A673 (cell line): ENCODE data around the gene SLC6A12. TPM values are rescaled to one million over a fixed set of nuclear protein-coding genes. Genes with fewer than 3 reads are reported as not detected.
"Not testable (repeated sequence)": the region's sequence is repeated elsewhere in the genome, so short reads cannot be mapped to it uniquely, and the experiment has no call there.

ENCODE experiments used
- BruUV-seq: library from RNA; stranded (reverse); fragments of 400-500 nt; replicated peaks from 2 replicates; lab custom pipeline; 2021; lab: Mats Ljungman, UMichigan
- CTCF ChIA-PET: fragments of 300-600 bp; sonication (Branson Sonifier 250); formaldehyde crosslinking; loops from one replicate; lab custom pipeline; 2022; ENCODE audit warnings: antibody characterized with exemption; lab: Charles Lee
- POLR2A ChIA-PET: fragments of 300-600 bp; sonication (Branson Sonifier 250); formaldehyde crosslinking; loops from one replicate; lab custom pipeline; 2022; ENCODE audit warnings: antibody characterized with exemption; ENCODE audit not compliant: low non-redundant PET; lab: Charles Lee
- DNase-seq: peaks from one replicate; pipeline ENCODE4 v3.0.0-alpha.2; 2015; ENCODE audit warnings: low spot score
- H3K27ac ChIP-seq: fragments of 200-600 bp; sonication (generic); 2 replicates; pipeline ENCODE4 v1.5.1; 2016; ENCODE audit warnings: mixed run types, low read depth, mild to moderate bottlenecking, mixed read lengths, antibody characterized with exemption, low read length; ENCODE audit not compliant: poor library complexity, severe bottlenecking
- H3K27me3 ChIP-seq: fragments of 200-600 bp; sonication (generic); replicated peaks from 2 replicates; pipeline ENCODE4 v1.6.1; 2017; ENCODE audit warnings: mixed run types, low read depth, mild to moderate bottlenecking, mixed read lengths, antibody characterized with exemption, low read length; ENCODE audit not compliant: insufficient read depth, poor library complexity
- H3K36me3 ChIP-seq: fragments of 200-600 bp; sonication (generic); 2 replicates; pipeline ENCODE4 v1.6.1; 2016; ENCODE audit warnings: mixed run types, mild to moderate bottlenecking, mixed read lengths, antibody characterized with exemption, low read length; ENCODE audit not compliant: insufficient read depth, poor library complexity, severe bottlenecking
- H3K4me1 ChIP-seq: fragments of 200-600 bp; sonication (generic); 2 replicates; pipeline ENCODE4 v1.6.1; 2017; ENCODE audit warnings: mixed run types, mild to moderate bottlenecking, mixed read lengths, antibody characterized with exemption, low read length; ENCODE audit not compliant: insufficient read depth, poor library complexity, severe bottlenecking
- H3K4me3 ChIP-seq: fragments of 200-600 bp; sonication (generic); 2 replicates; pipeline ENCODE4 v1.5.1; 2016; ENCODE audit warnings: low read depth, mixed run types, mild to moderate bottlenecking, mixed read lengths, low read length; ENCODE audit not compliant: poor library complexity, severe bottlenecking
- H3K9me3 ChIP-seq: fragments of 200-600 bp; sonication (generic); 2 replicates; pipeline ENCODE4 v1.6.1; 2016; ENCODE audit warnings: mixed run types, low read depth, mild to moderate bottlenecking, mixed read lengths, antibody characterized with exemption, low read length; ENCODE audit not compliant: poor library complexity, severe bottlenecking
- EZH2 ChIP-seq: fragments of 200-600 bp; sonication (generic); IDR thresholded peaks from 2 replicates; pipeline ENCODE4 v1.6.1; 2017; ENCODE audit warnings: borderline replicate concordance, low read depth, mild to moderate bottlenecking, mixed read lengths, antibody characterized with exemption, low read length; ENCODE audit not compliant: poor library complexity, severe bottlenecking
- intact Hi-C: fragments of 100-400 bp; cut with micrococcal nuclease; formaldehyde crosslinking; loops from one replicate; pipeline ENCODE4 v1.10.0; 2022; ENCODE audit not compliant: unreplicated experiment
- total RNA-seq: library from RNA; stranded (reverse); gene quantifications from 2 replicates; pipeline ENCODE4 v1.2.3, GENCODE V29; 2021
- TF ChIP-seq, protein P1 (sequence below): fragments of 300-800, 200-600 bp; sonication (generic); conservative IDR thresholded peaks from 2 replicates; pipeline ENCODE4 v1.5.1; 2017; ENCODE audit warnings: low read depth, mild to moderate bottlenecking, antibody characterized with exemption, low read length, moderate library complexity, mixed read lengths

The SLC6A12 gene
- total RNA-seq, 1 experiment from 2014 or later = not detected

DNA sequence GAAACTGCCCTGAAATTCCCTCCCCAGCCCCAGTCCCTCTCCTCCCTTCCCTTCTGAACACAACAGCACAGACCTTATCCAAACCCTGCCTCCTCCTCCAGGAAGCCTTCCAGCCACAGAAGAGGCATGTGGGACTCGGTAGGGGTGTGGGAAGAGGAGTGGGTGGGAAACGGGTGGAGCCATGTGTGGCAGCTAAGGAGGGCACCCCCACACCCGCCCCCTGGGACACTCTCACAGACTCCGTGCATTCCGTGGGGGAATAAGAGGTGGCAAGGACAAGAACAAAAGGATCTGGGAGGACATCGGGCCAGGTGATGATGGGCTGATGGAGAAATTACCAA is 24.4 kb downstream of the SLC6A12 start:
- Histone ChIP-seq H3K27me3 (no peaks in the 10 kb centered on the region), H3K27ac (no peak overlapping the region), H3K4me1 (no peaks in the 10 kb centered on the region), H3K4me3 (no peak overlapping the region), H3K9me3 (no peaks in the 10 kb centered on the region), H3K36me3 (no peaks in the 10 kb centered on the region)
- TF ChIP-seq, protein P1, sequence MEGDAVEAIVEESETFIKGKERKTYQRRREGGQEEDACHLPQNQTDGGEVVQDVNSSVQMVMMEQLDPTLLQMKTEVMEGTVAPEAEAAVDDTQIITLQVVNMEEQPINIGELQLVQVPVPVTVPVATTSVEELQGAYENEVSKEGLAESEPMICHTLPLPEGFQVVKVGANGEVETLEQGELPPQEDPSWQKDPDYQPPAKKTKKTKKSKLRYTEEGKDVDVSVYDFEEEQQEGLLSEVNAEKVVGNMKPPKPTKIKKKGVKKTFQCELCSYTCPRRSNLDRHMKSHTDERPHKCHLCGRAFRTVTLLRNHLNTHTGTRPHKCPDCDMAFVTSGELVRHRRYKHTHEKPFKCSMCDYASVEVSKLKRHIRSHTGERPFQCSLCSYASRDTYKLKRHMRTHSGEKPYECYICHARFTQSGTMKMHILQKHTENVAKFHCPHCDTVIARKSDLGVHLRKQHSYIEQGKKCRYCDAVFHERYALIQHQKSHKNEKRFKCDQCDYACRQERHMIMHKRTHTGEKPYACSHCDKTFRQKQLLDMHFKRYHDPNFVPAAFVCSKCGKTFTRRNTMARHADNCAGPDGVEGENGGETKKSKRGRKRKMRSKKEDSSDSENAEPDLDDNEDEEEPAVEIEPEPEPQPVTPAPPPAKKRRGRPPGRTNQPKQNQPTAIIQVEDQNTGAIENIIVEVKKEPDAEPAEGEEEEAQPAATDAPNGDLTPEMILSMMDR = no peak
- no peak for TF ChIP-seq EZH2
- intact Hi-C loops = no loop called here
- no TSS peak for BruUV-seq
- ChIA-PET POLR2A (no interaction called here), CTCF (no interaction called here)
- no peak for DNase-seq

DNA sequence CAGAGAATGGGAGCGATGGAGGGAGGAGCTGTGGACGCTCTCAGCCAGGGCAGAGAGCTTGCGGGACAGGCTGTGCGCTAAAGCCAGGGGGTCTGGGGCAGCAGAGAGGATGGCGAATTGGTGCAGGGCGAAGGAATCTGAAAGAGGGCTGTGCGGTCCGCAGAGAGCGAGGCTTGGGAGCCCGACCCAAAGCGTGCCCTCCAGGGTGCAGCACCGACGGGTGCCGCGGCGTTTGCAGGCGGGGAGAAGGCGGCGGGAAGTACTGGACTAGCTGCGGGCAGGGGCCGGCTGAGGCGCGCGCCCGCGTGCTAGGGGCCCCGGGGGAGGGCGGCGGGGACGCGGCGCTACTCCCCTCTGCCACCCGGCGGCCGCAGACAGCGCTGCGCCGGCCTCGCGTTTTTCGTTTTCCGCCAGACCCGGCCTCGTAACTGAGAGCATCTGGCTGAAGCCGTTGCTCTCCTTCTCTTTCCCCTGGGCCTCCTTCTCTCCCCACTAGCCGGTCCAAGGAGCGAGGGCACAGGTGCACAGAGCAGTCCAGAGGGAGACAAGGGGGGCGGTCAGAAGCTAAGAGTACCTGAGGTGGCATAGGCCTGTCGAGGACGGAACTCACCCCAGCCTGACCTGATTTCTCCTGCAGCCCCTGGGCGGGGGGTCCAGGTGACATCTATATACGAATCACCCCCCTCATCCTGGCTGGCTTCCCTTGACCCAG is 24.9 kb downstream of the SLC6A12 start:
- Histone ChIP-seq H3K36me3 (no peaks in the 10 kb centered on the region), H3K4me3 (peak overlapping the region; percentile 44), H3K4me1 (no peaks in the 10 kb centered on the region), H3K9me3 (no peaks in the 10 kb centered on the region), H3K27me3 (no peaks in the 10 kb centered on the region), H3K27ac (no peak overlapping the region)
- ChIA-PET CTCF (interaction anchor here (0.7 kb wide), 1 partner anchor 367 kb away, joined by 5 read pairs; no protein-coding TSS in a partner anchor), POLR2A (no interaction called here)
- intact Hi-C loops = no loop called here
- BruUV-seq = no TSS peak
- no peak for TF ChIP-seq EZH2
- TF ChIP-seq, protein P1 = peak; percentile 62
- peak; percentile 69 for DNase-seq

DNA sequence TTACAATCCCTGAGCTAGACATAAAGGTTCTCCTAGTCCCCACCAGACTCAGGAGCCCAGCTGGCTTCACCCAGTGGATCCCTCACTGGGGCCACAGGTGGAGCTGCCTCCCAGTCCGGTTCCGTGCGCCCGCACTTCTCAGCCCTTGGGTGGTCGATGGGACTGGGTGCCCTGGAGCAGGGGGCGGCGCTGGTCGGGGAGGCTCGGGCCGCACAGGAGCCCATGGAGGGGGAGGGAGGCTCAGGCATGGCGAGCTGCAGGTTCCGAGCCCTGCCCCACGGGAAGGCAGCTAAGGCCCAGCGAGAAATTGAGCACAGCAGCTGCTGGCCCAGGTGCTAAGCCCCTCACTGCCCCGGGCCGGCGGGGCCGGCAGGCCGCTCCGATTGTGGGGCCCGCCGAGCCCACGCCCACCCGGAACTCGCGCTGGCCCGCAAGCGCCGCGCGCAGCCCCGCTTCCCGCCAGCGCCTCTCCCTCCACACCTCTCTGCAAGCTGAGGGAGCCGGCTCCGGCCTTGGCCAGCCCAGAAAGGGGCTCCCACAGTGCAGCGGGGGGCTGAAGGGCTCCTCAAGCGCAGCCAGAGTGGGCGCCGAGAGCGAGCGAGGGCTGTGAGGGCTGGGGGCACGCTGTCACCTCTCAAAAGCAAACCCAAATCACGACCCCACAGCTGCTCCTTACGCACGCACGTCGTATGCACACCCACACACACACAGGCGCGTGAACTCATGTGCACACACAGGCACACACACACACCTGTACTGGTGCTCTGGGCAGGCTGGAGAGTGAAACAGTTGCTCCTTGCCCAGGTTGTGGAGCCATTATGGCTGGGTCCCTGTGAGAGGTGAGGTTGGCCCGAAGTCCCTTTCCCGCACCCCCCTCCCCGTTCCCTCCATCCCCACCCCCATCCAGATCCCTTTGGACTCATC is 25.7 kb downstream of the SLC6A12 start:
- BruUV-seq, H3K36me3 ChIP-seq, DNase-seq, intact Hi-C loops, POLR2A ChIA-PET, H3K9me3 ChIP-seq, H3K27me3 ChIP-seq, H3K27ac ChIP-seq, H3K4me1 ChIP-seq: not testable (repeated sequence)
- peak overlapping the region; percentile 44 for H3K4me3 ChIP-seq
- CTCF ChIA-PET = interaction anchor here (0.7 kb wide), 1 partner anchor 367 kb away, joined by 5 read pairs; no protein-coding TSS in a partner anchor
